Activated B cell treated with CpG ODN at 0.5 μM for 24 hours (primary cell): Measurements from ENCODE around the gene MS4A3. TPM values are rescaled to one million over a fixed set of nuclear protein-coding genes. Genes with fewer than 3 reads are reported as not detected.
"Not testable (repeated sequence)": the region's sequence is repeated elsewhere in the genome, so short reads cannot be mapped to it uniquely, and the experiment has no call there.

ENCODE experiments used
- ATAC-seq: fragments of 200-7000 bp; cut with Tn5 transposase; one replicate; pipeline ENCODE4 v1.10.0; 2021; ENCODE audit warnings: low read depth, mild to moderate bottlenecking, moderate library complexity
- CTCF ChIA-PET: fragments of 350-600 bp; sonication (Branson Sonifier 250); formaldehyde crosslinking; loops from one replicate; lab custom pipeline; 2021; ENCODE audit warnings: antibody characterized with exemption; lab: Charles Lee
- POLR2A ChIA-PET: fragments of 350-600 bp; sonication (Branson Sonifier 250); formaldehyde crosslinking; loops from one replicate; lab custom pipeline; 2021; ENCODE audit warnings: antibody characterized with exemption; lab: Charles Lee
- DNase-seq: peaks from one replicate; pipeline ENCODE4 v3.0.0; 2022
- H3K27ac Mint-ChIP-seq: one replicate; pipeline ENCODE4 v1.8.0; 2020; ENCODE audit warnings: mixed read lengths
- H3K27me3 Mint-ChIP-seq: one replicate; pipeline ENCODE4 v1.8.0; 2021; ENCODE audit warnings: mixed read lengths
- H3K36me3 Mint-ChIP-seq: one replicate; pipeline ENCODE4 v1.8.0; 2021; ENCODE audit warnings: low read depth, mixed read lengths
- H3K4me1 Mint-ChIP-seq: one replicate; pipeline ENCODE4 v1.8.0; 2021; ENCODE audit warnings: mixed read lengths
- H3K4me3 Mint-ChIP-seq: one replicate; pipeline ENCODE4 v1.8.0; 2020; ENCODE audit warnings: mild to moderate bottlenecking, mixed read lengths
- H3K9me3 Mint-ChIP-seq: one replicate; pipeline ENCODE4 v1.8.0; 2020; ENCODE audit warnings: mixed read lengths
- CTCF ChIP-seq: fragments of 200-600 bp; IDR thresholded peaks from one replicate; pipeline ENCODE4 v1.8.0; 2022; ENCODE audit warnings: antibody characterized with exemption, mild to moderate bottlenecking
- intact Hi-C: fragments of 100-400 bp; cut with micrococcal nuclease; formaldehyde crosslinking; loops from one replicate; pipeline ENCODE4 v1.15.1; 2024
- total RNA-seq: library from RNA; stranded (reverse); gene quantifications from 2 replicates; pipeline ENCODE4 v1.2.3, GENCODE V29; 2022

Gene MS4A3
- total RNA-seq, 1 donor from 2014 or later: not detected

DNA sequence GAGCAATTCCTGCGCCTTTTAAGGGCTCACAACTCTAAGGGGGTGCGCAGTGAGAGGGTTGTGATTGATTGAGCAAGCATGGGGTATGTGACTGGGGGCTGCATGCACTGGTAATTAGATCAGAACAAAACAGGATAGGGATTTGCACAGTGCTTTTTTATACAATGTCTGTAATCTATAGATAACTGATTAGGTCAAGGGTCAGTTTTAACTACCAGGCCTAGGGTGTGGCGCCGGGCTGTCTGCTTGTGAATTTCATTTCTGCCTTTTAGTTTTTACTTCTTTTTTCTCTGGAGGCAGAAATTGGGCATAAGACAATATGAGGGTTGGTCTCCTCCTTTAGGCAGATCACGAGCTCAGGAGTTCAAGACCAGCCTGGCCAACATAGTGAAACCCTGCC lies 52.2 kb downstream of the MS4A3 start:
- H3K9me3 Mint-ChIP-seq, DNase-seq, H3K27ac Mint-ChIP-seq, H3K27me3 Mint-ChIP-seq, POLR2A ChIA-PET, ATAC-seq, H3K4me3 Mint-ChIP-seq, H3K4me1 Mint-ChIP-seq, intact Hi-C loops, CTCF ChIA-PET, H3K36me3 Mint-ChIP-seq: not testable (repeated sequence)

DNA sequence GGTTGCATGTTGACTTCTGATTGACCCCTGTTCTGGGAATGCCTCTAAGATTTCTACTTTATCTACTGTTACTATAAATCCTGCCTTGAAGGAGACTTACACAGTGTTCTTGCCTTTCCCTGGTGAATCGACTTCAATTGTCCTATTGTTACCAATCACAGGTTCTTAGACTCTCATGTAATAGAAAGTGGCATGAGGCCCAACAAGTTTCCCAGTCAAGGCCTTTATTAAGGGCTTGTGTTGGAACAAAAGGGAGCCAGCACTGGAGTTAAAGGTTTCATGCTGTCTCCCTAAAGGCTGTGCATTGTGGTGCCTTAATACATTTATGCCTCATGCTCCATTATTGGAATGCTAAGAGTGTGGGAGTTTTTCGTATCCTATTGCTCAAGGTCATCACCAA lies 55.3 kb downstream of the MS4A3 start:
- Mint-ChIP-seq H3K36me3 (no peaks in the 10 kb centered on the region), H3K4me1 (no peaks in the 10 kb centered on the region), H3K4me3 (no peak overlapping the region), H3K9me3 (no peaks in the 10 kb centered on the region), H3K27ac (no peak overlapping the region), H3K27me3 (peaks cover 11% of the 10 kb centered on the region)
- DNase-seq (no peak), ATAC-seq (no peak)
- intact Hi-C loops: no loop called here
- TF ChIP-seq CTCF: no peak
- CTCF ChIA-PET: no interaction called here
- POLR2A ChIA-PET: no interaction called here

- peaks cover 9% of the 10 kb centered on the region for H3K27me3 Mint-ChIP-seq
- TF ChIP-seq CTCF: no peak
- POLR2A ChIA-PET: no interaction called here
- no peaks in the 10 kb centered on the region for H3K36me3 Mint-ChIP-seq
- CTCF ChIA-PET: interaction anchor here (0.6 kb wide), 1 partner anchor 40 kb away, joined by 3 read pairs; no protein-coding TSS in a partner anchor
- ATAC-seq: no peak
- peaks cover 6% of the 10 kb centered on the region for H3K4me1 Mint-ChIP-seq
- no peak overlapping the region for H3K4me3 Mint-ChIP-seq
- intact Hi-C loops: no loop called here
- H3K9me3 Mint-ChIP-seq: peaks cover 5% of the 10 kb centered on the region
- no peak overlapping the region for H3K27ac Mint-ChIP-seq
- no peak for DNase-seq
Observed at GRCh38 chr11:60116996-60117790, 60.7 kb downstream of the MS4A3 start.

DNA sequence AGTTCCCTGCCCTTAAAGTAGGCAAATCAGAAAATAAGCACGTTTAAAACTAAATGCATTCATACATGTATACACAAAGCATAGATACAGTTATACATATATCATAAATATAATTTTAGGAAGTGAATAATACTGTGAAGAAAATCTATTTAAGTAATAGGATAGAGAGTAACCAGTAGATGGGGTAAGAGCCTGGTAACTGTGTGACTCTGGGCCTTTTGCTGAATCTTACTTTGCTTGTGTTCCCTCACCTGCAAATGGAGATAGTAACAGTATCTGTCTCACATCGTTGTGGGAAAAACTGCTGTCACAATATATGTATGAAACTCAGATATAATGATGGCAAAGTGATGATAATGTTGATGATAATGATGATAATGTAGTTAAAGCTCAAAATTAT lies 61.9 kb downstream of the MS4A3 start:
- intact Hi-C loops: no loop called here
- no peak for TF ChIP-seq CTCF
- ChIA-PET CTCF (no interaction called here), POLR2A (no interaction called here)
- H3K4me1 Mint-ChIP-seq: peaks cover 6% of the 10 kb centered on the region
- ATAC-seq (no peak), DNase-seq (no peak)
- H3K27ac Mint-ChIP-seq: no peak overlapping the region
- peaks cover 5% of the 10 kb centered on the region for H3K9me3 Mint-ChIP-seq
- peaks cover 7% of the 10 kb centered on the region for H3K27me3 Mint-ChIP-seq
- H3K4me3 Mint-ChIP-seq: no peak overlapping the region
- H3K36me3 Mint-ChIP-seq: no peaks in the 10 kb centered on the region

GRCh38 chr11:60119710-60120109 lies 63.2 kb downstream of the MS4A3 start:
- H3K27ac Mint-ChIP-seq: no peak overlapping the region
- H3K27me3 Mint-ChIP-seq: peaks cover 4% of the 10 kb centered on the region
- H3K9me3 Mint-ChIP-seq: peaks cover 5% of the 10 kb centered on the region
- intact Hi-C loops: no loop called here
- ATAC-seq (no peak), DNase-seq (no peak)
- H3K4me3 Mint-ChIP-seq: no peak overlapping the region
- ChIA-PET POLR2A (no interaction called here), CTCF (no interaction called here)
- peaks cover 12% of the 10 kb centered on the region for H3K4me1 Mint-ChIP-seq
- TF ChIP-seq CTCF: no peak
- no peaks in the 10 kb centered on the region for H3K36me3 Mint-ChIP-seq

Other genes starting within 250 kb of the MS4A3 start
- gene MRPL16, start 245.9 kb upstream of the MS4A3 start, total RNA-seq: 56.4 and 57.7 TPM in 2 replicates
- gene CBLIF, start 211.2 kb upstream of the MS4A3 start, total RNA-seq: not detected in 2 replicates
- not detected in 2 replicates for gene TCN1, start 190.2 kb upstream of the MS4A3 start, total RNA-seq
- gene OOSP3, start 177.9 kb upstream of the MS4A3 start, total RNA-seq: 0.29 TPM in 1 of 2 replicates, not detected in the other
- not detected in 2 replicates for gene OOSP1, start 118.2 kb upstream of the MS4A3 start, total RNA-seq
- gene OOSP4A, start 92.6 kb upstream of the MS4A3 start, total RNA-seq: not detected in 2 replicates
- not detected in 2 replicates for gene OOSP4B, start 39.5 kb upstream of the MS4A3 start, total RNA-seq
- gene OOSP2, start 16.3 kb upstream of the MS4A3 start, total RNA-seq: not detected in 2 replicates
- not detected in 2 replicates for gene MS4A2, start 32.0 kb downstream of the MS4A3 start, total RNA-seq
- gene MS4A6A, start 126.4 kb downstream of the MS4A3 start, total RNA-seq: 0.22 TPM in 1 of 2 replicates, not detected in the other
- gene MS4A4E, start 186.5 kb downstream of the MS4A3 start, total RNA-seq: not detected in 2 replicates
- 0.20 and 1.4 TPM in 2 replicates for gene MS4A4A, start 224.0 kb downstream of the MS4A3 start, total RNA-seq